Breast epithelium (tissue), 3 donors: ENCODE data around the gene PTGES3.

Experiments used
- CTCF ChIP-seq, 3 donors: fragments of 450-650 bp; IDR thresholded peaks; one replicate each; pipeline ENCODE4 v1.5.1; 2016 to 2017; ENCODE audit warnings: antibody characterized with exemption in 3 of 3, mild to moderate bottlenecking in 3 of 3, moderate library complexity in 3 of 3
- POLR2AphosphoS5 ChIP-seq, 3 donors: sonication (generic); formaldehyde crosslinking; IDR thresholded peaks; one replicate each; pipeline ENCODE4 v1.6.1; 2017; ENCODE audit warnings: antibody characterized with exemption in 3 of 3

GRCh38 chr12:56634837-56635791 is 53.0 kb downstream of the PTGES3 start:
- peak in 2 of 3 donors; percentile 37 to 65 for TF ChIP-seq POLR2AphosphoS5 (IDR thresholded peaks at IDR 0.05)
- TF ChIP-seq CTCF (IDR thresholded peaks at IDR 0.05) = peak in 2 of 3 donors; percentile 35 to 50
